ENCODE results near the gene SLCO1A2.

The SLCO1A2 gene

DNA sequence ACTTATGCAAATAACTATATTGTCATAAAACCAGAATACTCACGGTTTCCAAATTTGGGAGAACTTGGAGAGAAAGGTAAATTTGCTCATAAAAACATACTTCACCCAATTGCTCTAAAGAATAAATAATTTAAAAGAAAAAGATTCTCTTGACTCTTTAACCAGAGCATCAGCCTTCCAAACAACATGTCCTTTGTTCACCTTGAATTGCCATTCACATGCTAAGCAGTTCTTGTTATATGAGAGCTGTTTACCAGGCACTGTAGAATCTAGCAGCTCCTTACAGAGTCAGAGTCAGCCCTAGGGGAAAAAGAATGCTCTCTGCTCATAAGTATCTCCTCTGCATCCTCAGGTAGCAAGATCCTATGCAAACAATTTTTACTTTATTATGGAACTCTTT lies 10.2 kb downstream of the SLCO1A2 start:
- DNase-seq (ENCODE audit: low spot score), result no peak

DNA sequence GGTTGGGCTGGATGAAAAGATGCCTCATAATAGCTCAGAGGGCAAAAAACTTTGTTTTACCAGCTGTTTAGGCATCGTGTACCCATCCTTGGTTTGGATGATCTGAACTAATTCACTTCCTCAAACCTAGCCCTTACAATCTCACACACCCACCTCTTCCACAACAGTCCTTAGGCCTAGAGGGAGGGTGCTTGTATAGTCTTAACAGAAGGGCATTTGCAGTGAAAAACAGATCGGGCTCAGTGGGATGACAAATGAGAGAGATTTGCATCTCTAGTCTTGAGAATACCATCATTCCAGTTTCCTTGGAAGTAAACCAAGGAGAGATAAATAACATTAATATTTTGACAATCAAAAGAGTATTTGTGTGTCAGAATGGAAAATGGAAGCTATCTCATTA lies 11.0 kb downstream of the SLCO1A2 start:
- DNase-seq (ENCODE audit: low spot score), result no peak

DNA sequence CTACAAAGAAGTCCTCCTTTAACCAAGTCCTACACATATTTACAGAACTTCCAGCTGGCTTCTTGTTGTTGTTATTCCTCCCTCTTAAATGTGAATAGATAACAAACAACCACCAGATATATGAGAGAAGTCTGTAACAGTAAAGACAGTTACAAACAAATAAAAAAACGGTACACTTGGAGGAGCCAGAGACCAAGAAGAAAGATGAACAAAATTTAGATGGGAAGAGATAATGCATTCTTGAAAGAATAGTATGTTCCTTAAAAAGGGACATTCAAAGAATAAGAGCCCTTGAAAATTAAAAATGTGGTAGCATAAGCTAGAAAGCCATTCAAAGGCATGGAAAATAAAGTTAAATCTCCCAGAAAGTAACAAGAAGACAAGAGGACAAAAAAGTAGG lies 25.9 kb downstream of the SLCO1A2 start:
- DNase-seq (ENCODE audit: low spot score), result no peak

DNA sequence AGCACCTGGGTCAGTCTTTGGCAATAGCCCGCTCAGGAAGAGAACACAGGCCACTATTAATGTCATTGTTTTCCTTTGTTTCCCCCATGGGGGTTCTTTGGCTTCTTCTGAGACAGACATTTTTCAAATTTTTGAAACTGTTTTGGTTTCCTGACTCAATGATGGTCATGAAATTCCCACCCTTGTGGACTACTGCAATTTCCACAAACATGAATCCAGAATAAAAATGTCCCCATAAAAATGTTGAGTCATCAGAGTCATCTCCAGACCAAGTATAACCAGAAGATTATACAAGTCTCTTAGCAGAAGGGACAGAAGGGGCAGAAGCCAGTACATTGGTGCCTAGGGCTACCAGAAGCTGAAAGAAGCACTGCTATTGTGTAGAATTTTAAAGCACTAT lies 29.1 kb downstream of the SLCO1A2 start:
- no peak for DNase-seq (ENCODE audit: low spot score)

DNA sequence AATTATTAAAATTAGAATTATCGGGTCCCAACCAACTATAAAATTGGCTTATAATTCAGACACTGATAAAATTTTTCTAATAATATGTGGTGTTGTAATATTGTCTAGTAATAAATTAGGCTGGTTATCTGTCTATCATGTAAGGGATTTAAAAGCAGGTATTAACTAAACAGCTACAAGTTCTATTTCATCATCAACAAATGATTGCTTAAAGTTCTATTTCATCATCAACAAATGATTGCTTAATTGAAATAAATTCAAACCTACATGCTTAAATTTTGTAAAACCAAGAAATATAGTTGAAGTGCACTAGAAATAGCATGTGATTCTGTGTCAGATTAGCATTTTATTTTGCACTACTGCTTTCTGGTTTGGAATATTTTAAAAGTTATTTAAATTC lies 34.1 kb downstream of the SLCO1A2 start:
- no peak for DNase-seq (ENCODE audit: low spot score)

DNA sequence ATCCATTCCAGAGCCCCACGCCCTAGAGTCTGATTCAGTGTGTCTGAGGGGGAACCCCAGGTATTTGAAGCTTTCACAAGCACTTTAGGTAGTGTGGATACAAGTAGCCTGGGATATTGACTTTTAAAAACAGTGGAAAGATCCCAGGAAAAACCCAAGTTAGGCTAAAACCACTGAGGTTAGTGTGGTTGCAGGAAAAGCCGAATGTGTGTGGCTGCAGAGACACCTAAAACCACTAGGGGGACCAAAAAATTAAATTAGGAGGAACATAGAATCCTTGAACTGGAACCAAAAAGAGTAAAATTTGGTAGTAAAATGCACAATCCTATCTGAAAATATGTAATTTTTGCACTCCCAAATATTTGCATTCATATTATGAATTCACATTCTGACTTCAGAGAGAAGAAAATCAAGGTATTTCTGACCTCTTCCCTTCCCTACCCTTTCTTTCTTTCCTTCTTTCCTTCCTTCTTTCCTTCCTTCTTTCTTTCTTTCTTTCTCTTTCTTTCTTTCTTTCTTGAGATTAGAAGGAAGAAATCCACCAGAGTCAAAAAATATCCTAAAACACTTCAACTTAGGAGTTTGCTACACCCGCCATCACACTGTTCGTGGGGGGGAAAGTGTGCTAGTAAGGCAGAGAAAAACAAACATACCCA lies 37.8 kb downstream of the SLCO1A2 start:
- DNase-seq (ENCODE audit: low spot score), result no peak

DNA sequence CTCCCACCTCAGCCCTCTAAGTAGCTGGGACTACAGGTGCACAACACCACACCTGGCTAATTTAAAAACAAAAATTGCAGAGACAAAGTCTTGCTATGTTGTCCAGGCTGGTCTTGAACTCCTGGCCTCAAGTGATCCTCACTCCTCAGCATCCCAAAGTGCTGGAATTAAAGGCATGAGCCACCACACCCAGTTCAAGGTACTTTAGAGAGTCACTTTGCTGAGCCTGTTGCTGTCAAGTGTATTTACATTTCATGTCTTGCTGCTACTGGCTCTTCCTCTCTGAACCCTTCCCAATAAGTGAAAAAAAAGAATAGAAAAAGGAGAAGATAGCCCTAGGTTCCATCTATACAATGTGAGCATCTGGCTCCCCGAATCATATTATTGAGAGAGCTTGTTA lies 38.4 kb downstream of the SLCO1A2 start:
- no peak for DNase-seq (ENCODE audit: low spot score)

DNA sequence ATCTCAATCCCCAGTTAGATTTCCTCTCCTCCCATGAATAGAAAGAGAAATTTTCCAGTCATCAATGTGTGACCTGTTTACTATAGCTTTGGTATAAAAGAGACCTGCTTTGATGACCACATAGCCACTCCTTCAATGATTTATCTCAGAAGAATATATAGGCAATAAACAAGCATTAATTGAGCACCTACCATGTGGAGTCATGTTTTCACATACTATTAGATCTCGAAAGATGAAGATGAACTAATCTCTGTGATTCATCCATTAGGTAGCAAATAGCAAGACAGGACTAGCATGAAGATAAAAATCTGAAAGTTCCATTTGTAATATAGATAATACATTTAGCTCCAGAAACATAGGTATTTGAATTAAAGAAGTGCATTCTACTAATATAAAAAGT lies 40.5 kb downstream of the SLCO1A2 start:
- no peak for DNase-seq (ENCODE audit: low spot score)

DNA sequence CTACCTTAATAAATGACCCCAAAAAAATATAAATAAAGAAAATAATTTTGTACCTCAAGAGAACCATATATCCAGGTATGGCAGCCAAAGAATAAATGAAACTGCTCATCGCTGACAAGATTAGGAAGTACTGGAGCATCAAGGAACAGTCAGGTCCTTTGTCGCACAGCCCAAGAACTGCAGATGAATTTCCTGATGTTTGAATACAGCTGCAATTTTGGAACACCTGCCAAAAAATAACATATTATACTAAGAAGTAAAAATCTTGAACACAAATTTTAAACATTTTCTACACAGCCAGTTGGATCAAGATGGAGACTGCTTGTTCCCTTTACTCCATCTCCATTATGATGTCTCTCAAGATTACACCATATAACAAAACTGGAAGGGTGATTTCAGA lies 42.6 kb downstream of the SLCO1A2 start:
- no peak for DNase-seq (ENCODE audit: low spot score)

DNA sequence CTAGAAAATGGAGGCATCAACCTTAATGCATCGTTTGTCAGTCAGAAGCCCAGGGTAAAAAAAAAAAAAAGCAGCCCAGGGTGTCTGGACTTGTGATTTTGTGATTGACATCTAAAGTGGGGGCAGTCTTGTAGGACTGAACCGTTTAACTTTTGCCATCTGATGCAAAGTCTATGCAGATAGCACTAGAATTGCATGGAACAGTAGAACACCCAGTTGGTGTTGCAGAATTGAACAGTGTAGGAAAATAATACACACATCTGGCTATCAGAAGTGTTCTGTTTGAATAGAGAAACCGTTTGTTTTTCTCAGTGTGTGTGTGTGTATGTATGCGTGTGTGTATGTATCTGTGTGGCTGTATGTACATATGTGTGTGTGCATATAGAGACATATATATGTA lies 45.0 kb downstream of the SLCO1A2 start:
- DNase-seq (ENCODE audit: low spot score), result no peak

DNA sequence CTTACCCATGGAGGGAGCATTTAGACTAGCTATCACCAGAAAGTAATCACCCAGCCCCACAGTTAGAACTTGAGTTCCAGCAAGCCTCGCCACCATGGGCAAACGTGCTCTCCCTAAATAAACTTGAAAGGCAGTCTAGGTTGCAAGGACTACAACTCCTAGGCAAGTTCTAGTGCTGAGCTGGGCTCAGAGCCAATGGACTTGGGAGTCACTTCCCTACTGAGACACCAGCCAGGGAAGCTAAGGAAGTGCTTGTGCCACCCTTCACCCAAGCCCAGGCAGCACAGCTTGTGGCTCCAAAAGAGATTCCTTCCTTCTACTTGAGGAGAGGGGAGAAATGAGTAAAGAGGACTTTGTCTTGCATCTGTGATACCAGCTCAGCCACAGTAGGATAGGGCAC lies 57.9 kb downstream of the SLCO1A2 start:
- DNase-seq (ENCODE audit: low spot score), result no peak

DNA sequence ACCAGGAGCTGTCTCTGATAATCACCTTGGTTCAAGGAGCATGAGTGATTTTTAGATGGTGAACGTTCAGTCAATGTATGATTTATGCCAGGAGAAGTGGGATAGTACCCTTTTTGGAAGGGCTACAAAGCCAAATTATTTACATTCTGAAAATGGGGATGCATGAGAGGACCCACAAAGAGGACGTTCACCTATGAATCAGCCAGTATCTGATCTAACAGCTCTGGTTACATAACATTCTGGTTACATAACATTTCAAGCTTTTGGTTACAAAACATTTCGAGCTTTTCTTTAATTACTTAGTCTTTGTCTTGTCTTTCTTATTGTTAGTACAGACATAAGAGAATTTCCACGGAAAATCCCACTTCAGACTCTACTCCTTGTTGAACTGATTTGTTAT lies 68.8 kb downstream of the SLCO1A2 start:
- no peak for DNase-seq (ENCODE audit: low spot score)

DNA sequence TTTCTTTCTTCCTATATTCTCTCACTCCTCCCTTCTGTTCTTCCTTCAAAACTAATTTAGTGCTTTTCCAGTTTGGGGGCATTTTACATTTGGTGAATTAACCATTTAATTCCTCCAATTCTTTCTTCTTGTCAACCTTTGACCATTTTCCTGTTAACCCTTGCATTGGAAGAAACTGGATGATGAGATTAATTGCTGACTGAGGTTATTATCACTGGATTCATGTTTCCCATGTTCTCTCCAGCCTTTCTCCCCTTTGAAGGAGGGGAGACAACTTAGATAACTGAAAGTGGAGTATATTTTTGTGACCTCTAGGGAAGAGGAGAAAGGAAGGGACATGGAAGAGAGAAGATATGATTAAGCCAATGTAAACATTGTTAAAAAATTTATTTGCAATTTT lies 70.5 kb downstream of the SLCO1A2 start:
- no peak for DNase-seq (ENCODE audit: low spot score)

DNA sequence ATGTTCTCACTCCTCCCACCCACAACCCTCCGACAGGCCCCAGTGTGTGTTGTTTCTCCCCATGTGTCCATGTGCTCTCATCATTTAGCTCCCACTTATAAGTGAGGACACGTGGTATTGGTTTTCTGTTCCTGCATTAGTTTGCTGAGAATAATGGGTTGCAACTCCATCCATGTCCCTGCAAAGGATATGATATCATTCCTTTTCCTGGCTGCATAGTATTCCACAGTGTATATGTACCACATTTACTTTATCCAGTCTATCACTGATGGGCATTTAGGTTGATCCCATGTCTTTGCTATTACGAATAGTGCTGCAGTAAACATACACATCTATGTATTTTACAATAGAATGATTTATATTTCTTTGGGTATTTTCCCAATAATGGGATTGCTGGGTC lies 77.5 kb downstream of the SLCO1A2 start:
- no peak for DNase-seq (ENCODE audit: low spot score)

DNA sequence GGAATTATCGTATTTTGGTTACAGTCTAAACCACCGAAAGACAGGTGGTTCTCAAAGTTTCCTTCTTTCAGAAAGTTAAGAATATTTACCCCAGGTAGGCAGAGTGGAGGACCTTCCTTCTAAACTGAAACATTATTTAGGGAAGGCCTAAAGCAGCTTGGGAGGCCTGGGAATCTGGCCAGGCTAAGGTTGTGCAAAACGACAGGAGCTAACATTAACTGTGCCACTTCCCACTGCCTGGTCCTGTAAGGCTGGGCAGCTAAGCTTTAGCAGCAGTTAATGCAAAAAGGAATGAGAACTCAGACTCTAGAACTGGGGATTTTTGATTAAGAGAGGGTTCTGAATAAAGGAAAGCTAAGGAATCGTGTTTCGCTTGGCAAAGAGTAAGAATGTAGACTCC lies 82.6 kb downstream of the SLCO1A2 start:
- DNase-seq (ENCODE audit: low spot score), result no peak

DNA sequence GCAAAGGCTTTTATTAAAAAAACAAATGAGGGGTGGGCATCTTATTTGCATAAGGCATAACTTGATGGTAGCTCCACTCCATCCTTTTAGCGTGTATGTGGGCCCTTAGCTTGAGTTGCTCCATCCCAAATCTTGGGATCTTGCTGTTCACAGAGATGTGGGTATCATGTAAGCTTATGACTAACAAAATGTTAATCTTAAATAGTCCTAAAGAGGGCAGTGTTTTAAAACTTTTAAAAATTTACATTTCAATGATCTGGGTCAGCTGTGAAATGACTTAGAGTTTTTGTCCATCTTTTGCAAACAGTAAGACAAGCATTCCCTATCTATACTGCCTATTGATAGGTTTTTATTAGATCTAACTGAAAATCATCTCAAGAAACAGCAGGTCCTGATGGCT lies 86.0 kb downstream of the SLCO1A2 start:
- no peak for DNase-seq (ENCODE audit: low spot score)

DNA sequence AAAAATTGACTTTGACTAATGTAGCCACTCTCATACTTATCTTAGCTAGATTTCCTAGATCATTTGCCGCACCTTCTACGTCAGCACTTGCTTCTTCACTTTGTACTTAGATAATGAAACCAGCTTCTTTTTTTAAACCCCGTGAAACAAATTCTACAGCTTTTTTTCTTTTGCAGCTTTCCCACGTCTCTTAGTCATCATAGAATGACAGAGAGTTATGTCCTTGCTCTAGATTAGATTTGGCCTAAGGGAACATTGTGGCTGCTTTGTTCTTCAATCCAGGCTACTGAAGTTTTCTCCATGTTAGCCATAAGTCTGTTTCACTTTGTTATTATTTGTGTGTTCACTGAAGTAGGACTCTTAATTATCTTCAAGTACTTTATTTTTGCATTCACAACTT lies 94.9 kb downstream of the SLCO1A2 start:
- DNase-seq (ENCODE audit: low spot score), result no peak

DNA sequence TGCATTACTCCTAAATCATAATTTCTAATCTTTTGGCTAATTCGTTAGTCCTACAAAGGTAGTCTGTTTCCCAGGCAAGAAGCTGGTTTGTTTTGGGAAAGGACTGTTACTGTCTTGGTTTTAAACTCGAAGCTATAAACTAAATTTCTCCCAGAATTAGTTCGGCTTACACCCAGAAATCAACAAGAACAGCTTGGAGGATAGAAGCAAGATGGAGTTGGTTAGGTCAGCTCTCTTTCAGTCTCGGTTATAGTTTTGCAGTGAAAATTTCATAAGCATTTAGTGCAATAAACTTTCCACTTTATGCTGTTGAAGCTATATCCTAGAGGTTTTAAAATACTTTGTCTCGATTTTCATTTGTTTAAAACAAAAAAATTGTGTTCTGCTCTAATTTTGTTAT lies 100.3 kb downstream of the SLCO1A2 start:
- no peak for DNase-seq (ENCODE audit: low spot score)

DNA sequence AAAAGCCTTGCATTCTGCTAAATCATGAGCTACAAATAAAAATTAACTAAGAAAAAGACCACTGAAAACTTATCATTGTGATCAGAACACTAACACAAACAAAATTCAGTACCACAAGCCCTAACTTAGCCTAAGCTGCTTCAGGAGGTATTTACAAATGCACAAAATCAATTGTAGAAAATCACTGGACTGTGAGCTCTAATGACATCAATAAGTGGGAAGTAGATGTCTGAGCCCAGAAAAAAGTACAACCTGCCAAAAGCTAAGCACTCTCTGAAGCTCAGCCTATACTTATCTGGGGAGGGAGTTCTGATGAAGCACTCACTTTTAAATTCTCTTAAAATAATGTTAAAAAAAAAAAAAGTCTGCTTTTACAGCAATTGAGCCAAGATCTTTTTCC lies 110.8 kb downstream of the SLCO1A2 start:
- DNase-seq (ENCODE audit: low spot score), result no peak

DNA sequence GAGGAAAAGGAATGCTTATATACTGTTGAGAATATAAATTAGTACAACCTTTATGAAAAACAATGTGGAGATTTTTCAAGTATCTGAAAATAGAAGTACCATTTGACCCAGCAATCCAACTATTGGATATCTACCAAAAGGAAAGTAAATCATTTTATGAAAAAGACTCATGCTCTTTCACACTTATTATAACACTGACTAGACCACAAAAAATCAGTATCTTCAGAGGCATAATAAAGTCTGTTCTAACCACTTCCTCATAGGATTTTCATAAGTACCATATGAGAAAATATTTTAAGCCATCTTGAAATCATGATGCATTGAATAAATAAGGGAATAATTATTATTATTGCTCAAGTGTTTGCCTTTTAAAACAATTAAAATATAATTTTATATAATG lies 112.9 kb downstream of the SLCO1A2 start:
- no peak for DNase-seq (ENCODE audit: low spot score)

DNA sequence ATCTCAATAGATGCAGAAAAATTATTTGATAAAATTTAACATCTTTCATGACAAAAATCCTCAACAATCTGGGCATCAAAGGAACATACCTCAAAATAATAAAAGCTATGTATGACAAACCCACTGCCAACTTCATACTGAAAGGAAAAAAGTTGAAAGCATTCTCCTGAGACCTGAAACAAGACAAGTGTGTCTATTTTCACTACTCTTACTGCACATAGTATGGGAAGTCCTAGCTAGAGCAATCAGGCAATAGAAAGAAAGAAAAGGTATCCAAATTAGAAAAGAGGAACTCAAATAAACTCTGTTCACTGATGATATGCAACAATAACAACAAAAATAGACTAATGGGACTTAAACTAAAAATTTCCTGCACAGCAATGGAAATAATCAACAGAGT lies 113.6 kb downstream of the SLCO1A2 start:
- no peak for DNase-seq (ENCODE audit: low spot score)

DNA sequence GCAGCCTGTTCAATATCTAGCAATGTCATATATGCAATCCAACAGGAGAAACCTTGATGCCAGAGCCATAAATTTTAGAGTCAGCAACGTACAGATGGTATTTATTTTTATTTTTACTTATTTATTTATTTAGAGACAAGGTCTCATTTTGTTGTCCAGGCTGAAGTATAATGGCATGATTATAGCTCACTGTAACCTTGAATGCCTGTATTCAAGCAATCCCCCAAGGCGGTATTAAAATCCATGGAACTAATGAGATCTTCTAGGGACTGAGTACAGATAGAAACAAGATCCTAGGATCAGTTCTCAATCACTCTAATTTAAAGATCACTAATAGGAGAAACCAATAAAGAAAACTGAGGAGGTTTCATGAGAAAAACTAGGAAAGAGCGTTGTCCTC lies 114.5 kb downstream of the SLCO1A2 start:
- no peak for DNase-seq (ENCODE audit: low spot score)

DNA sequence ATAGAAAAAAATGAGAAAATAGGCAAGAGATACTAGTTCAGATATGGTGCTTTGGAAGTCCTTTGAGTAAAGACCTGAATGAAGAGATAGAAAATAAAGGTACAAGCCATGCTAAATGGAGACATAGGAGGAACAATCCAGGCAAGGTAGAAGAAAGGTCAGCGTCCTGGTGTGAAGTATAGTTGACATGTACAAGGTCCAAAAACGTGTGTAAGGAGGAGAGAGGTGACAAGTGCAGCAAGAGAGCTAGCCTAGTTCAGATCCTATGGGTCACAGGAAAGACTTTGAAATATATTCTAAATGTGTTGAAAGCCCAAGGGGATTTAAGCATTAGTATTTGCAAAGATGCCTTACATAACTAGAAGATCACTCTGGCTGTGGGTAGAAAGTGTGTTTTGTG lies 115.5 kb downstream of the SLCO1A2 start:
- DNase-seq (ENCODE audit: low spot score), result no peak
